GM19351 (cell line): Measurements from ENCODE around the gene ZNF534.
"Not testable (repeated sequence)": the region's sequence is repeated elsewhere in the genome, so short reads cannot be mapped to it uniquely, and the experiment has no call there.

Experiments
- ATAC-seq: cut with Tn5 transposase; IDR thresholded peaks from one replicate; pipeline ENCODE4 v1.9.1; 2021; ENCODE audit warnings: mild to moderate bottlenecking, moderate library complexity; ENCODE audit not compliant: unreplicated experiment

Gene ZNF534

DNA sequence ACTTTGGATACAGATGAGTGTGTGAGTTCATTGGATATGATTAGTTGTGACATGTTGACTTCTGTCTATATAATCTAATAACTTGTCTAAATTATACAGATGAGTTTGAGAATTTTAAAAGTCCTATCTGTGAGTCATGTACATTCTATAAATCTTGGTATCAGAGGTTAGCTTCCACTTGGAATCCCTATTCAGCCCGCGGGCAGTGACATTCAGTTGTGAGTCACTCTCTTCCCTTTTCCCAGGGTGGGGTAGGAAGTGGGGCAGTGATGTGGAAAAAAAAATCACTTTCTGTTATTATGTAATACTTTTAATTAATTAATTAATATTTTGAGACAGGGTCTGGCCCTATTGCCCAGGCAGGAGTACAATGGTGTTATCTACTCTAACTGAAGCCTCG is 65.6 kb downstream of the ZNF534 start:
- ATAC-seq = no peak

DNA sequence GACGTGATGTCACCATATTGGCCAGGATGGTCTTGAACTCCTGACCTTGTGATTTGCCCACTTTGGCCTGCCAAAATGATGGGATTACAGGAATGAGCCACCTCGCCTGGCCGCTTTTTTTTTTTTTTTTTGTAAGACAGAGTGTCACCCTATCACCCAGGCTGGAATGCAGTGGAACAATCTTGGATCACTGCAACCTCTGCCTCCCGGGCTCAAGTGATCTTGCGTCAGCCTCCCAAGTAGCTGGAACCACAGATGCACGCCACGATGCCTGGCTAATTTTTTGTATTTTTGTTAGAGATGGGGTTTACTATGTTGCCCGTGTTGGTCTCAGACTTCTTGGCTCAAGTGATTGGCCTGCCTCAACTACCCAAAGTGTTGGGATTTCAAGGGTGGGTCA is 69.6 kb downstream of the ZNF534 start:
- ATAC-seq = no peak

DNA sequence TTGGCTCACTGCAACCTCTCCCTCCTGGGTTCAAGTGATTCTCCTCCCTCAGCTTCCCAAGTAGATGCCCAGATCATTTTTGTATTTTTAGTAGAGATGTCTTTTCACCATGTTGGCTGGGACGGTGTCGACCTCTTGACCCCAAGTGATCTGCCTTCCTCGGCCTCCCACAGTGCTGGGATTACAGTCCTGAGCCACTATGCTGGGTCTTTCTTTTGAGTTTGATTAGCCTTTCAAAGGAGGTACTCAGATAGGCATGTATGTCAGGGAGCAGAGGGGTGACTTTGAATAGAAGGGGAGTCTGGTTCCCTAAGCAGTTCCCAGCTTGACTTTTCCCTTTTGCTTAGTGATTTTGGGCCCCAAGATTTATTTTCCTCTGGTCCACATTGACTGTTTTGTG is 71.5 kb downstream of the ZNF534 start:
- ATAC-seq = not testable (repeated sequence)

GRCh38 chr19:52500991-52501390 is 72.0 kb downstream of the ZNF534 start:
- ATAC-seq = not testable (repeated sequence)
